ENCODE data around the gene FNDC1.

Gene FNDC1

GRCh38 chr6:159213405-159213804 lies 44.2 kb downstream of the FNDC1 start:
- DNase-seq: no peak

GRCh38 chr6:159214281-159214680 lies 45.1 kb downstream of the FNDC1 start:
- no peak for DNase-seq

GRCh38 chr6:159217595-159218275 lies 48.5 kb downstream of the FNDC1 start:
- DNase-seq: no peak

- no peak for DNase-seq
Measured at GRCh38 chr6:159220093-159220492, 50.9 kb downstream of the FNDC1 start.

GRCh38 chr6:159221486-159222170 lies 52.4 kb downstream of the FNDC1 start:
- DNase-seq: no peak

GRCh38 chr6:159224452-159224851 lies 55.3 kb downstream of the FNDC1 start:
- no peak for DNase-seq

GRCh38 chr6:159229651-159230051 lies 60.5 kb downstream of the FNDC1 start:
- DNase-seq: no peak

- no peak for DNase-seq
Measured at GRCh38 chr6:159232106-159232645, 63.0 kb downstream of the FNDC1 start.

GRCh38 chr6:159232751-159233150 lies 63.6 kb downstream of the FNDC1 start:
- no peak for DNase-seq

- no peak for DNase-seq
Measured at GRCh38 chr6:159233365-159234101, 64.3 kb downstream of the FNDC1 start.

GRCh38 chr6:159234102-159234553 lies 64.9 kb downstream of the FNDC1 start:
- no peak for DNase-seq

- no peak for DNase-seq
Measured at GRCh38 chr6:159238920-159239558, 69.8 kb downstream of the FNDC1 start.

GRCh38 chr6:159249128-159249527 lies 79.9 kb downstream of the FNDC1 start:
- no peak for DNase-seq

- no peak for DNase-seq
Measured at GRCh38 chr6:159249752-159250151, 80.6 kb downstream of the FNDC1 start.

- no peak for DNase-seq
Measured at GRCh38 chr6:159250633-159251032, 81.4 kb downstream of the FNDC1 start.

GRCh38 chr6:159252955-159253508 lies 83.8 kb downstream of the FNDC1 start:
- DNase-seq: no peak

- DNase-seq: no peak
Measured at GRCh38 chr6:159254186-159254585, 85.0 kb downstream of the FNDC1 start.

GRCh38 chr6:159255434-159255951 lies 86.3 kb downstream of the FNDC1 start:
- no peak for DNase-seq

- DNase-seq: no peak
Measured at GRCh38 chr6:159256128-159256527, 86.9 kb downstream of the FNDC1 start.

GRCh38 chr6:159257846-159258245 lies 88.6 kb downstream of the FNDC1 start:
- no peak for DNase-seq

GRCh38 chr6:159259441-159260125 lies 90.4 kb downstream of the FNDC1 start:
- DNase-seq: no peak

- DNase-seq: no peak
Measured at GRCh38 chr6:159260208-159260607, 91.0 kb downstream of the FNDC1 start.

Measured in cortex of kidney (tissue), 1 donor.